ENCODE data around the gene SRF. TPM values are rescaled to one million over a fixed set of nuclear protein-coding genes. Genes with fewer than 3 reads are reported as not detected.

Gene SRF
- total RNA-seq, 3 donors from 2014 or later (not counting 1 experiment from before 2014, with no cell fraction given) = 31.6 to 33.0 (median 32.0) TPM

DNA sequence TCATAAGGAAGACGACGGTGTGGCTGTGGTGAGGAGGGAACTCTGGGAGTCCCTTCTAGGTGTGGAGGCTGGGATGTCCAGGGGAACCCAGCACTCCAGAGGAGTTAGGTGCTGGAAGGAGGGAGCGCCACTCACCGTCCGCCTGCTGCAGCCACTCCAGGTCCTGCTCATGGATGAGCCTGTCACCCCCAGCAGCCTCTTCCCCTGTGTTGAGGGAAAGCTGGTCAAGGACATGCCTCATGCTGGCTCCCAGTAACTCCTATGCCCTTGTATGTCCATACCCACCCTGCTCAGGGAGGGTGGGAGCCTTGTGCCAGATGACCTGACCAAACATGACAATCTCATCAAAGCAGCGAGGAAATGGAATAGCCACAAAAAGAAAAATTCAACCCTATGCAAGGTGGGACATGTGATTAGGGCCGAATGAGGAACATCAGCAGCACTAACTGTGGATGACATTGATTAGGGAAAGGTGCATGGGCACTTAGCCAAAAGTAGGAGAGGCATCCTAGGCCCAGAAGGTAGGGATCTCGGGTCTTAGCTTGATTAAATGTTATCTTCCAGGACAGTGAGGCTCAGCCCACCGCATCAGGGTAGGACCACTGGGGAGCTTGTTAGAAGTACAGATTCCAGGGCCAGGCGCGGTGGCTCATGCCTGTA, 55.3 kb downstream of the SRF start:
- H3K4me1 Mint-ChIP-seq = peaks cover 14 to 15% of the 10 kb centered on the region in 2 donors
- ATAC-seq (no peak), DNase-seq (no peak)
- H3K27ac Mint-ChIP-seq = peak overlapping the region in 1 of 2 donors; percentile 72
- H3K4me1 ChIP-seq (ENCODE audit: control insufficient read depth, insufficient read depth, low read length) = peaks cover 40% of the 10 kb centered on the region
- no peaks in the 10 kb centered on the region for H3K9me3 ChIP-seq (ENCODE audit: control insufficient read depth, insufficient read depth, low read length)
- H3K4me3 ChIP-seq (ENCODE audit: low read length) = no peak overlapping the region
- TF ChIP-seq, protein P1, sequence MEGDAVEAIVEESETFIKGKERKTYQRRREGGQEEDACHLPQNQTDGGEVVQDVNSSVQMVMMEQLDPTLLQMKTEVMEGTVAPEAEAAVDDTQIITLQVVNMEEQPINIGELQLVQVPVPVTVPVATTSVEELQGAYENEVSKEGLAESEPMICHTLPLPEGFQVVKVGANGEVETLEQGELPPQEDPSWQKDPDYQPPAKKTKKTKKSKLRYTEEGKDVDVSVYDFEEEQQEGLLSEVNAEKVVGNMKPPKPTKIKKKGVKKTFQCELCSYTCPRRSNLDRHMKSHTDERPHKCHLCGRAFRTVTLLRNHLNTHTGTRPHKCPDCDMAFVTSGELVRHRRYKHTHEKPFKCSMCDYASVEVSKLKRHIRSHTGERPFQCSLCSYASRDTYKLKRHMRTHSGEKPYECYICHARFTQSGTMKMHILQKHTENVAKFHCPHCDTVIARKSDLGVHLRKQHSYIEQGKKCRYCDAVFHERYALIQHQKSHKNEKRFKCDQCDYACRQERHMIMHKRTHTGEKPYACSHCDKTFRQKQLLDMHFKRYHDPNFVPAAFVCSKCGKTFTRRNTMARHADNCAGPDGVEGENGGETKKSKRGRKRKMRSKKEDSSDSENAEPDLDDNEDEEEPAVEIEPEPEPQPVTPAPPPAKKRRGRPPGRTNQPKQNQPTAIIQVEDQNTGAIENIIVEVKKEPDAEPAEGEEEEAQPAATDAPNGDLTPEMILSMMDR (IDR thresholded peaks at IDR 0.05) = no peak
- WGBS (ENCODE audit: insufficient coverage) = 91% methylated on average over 11 of the region's 11 CpGs
- H3K27me3 ChIP-seq (ENCODE audit: control insufficient read depth, insufficient read depth, low read length) = peaks cover 2% of the 10 kb centered on the region
- no peak overlapping the region for H3K27ac ChIP-seq (ENCODE audit: low read length)
- peaks cover 0 to 1% of the 10 kb centered on the region in 2 donors for H3K27me3 Mint-ChIP-seq (ENCODE audit: low read depth in 2 of 2)
- intact Hi-C loops (cut with micrococcal nuclease) = no loop called here
- no peaks in the 10 kb centered on the region for H3K36me3 Mint-ChIP-seq
- no peak overlapping the region for H3K4me3 Mint-ChIP-seq
- no peaks in the 10 kb centered on the region for H3K9me3 Mint-ChIP-seq
- peaks cover 4% of the 10 kb centered on the region for H3K36me3 ChIP-seq (ENCODE audit: control insufficient read depth, insufficient read depth, low read length)

DNA sequence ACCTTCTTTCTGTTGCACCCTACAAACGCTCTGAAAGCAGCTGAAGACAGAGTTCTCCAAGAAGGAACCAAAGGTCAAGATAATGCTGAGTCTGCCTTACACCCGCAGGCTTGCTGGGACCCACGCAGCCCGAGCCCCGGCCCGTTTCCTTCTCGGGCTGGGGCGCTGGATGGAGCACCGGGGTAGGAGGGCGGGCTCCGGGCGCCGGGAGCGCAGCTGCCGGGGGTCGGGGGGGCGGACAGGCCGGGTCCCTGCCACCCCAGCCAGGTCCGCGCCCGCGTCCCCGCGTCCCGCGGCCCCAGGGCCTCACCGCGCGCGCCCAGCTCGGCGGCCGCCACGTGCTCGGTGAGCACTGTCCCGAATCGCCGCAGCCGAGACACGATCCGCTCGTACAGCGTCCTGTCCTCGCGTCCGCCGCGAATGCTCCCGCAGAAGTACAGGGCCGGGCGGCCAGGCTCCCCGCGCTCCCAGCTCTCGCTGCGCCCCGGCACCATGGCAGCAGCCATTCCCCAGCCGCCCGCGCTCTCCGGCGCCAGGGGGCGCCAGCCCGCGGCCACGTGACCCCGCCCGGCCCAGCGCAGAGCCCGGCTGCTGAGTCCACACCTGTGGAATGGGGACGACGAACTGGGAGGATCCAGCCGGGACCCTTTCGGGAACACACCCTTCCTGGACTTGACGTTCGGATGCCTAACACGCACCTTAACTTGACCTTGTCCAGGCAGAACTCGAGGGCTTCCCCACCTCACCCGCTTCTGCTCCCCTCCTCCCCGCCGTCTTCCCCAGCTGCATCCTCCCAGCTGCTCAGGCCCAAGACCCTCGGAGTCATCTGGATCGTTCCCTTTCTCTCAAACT, 58.1 kb downstream of the SRF start, which contains the start of gene DNPH1:
DNPH1 (minus strand) TSS at position 531 of the 852 bp plus-strand sequence; CDS start at position 506, 25 bp downstream.
- Mint-ChIP-seq H3K27ac (peak within 1 kb of the TSS; percentile 48 to 75), H3K4me1 (peaks cover 10% of the 10 kb centered on the region in 2 donors), H3K4me3 (peak within 1 kb of the TSS; percentile 85), H3K9me3 (no peaks in the 10 kb centered on the region), H3K36me3 (no peaks in the 10 kb centered on the region), H3K27me3 (ENCODE audit: low read depth in 2 of 2) (peaks cover 9 to 11% of the 10 kb centered on the region in 2 donors)
- TF ChIP-seq, protein P1 (IDR thresholded peaks at IDR 0.05) = peak; percentile 94
- H3K27ac ChIP-seq (ENCODE audit: low read length) = no peak within 1 kb of the TSS
- H3K4me1 ChIP-seq (ENCODE audit: control insufficient read depth, insufficient read depth, low read length) = peaks cover 34% of the 10 kb centered on the region
- H3K27me3 ChIP-seq (ENCODE audit: control insufficient read depth, insufficient read depth, low read length) = peaks cover 3% of the 10 kb centered on the region
- no peaks in the 10 kb centered on the region for H3K9me3 ChIP-seq (ENCODE audit: control insufficient read depth, insufficient read depth, low read length)
- peak within 1 kb of the TSS; percentile 23 for H3K4me3 ChIP-seq (ENCODE audit: low read length)
- intact Hi-C loops (cut with micrococcal nuclease) = no loop called here
- peak; percentile 76 to 87 (median 81) for ATAC-seq
- 2% methylated on average over 82 of the region's 82 CpGs for WGBS (ENCODE audit: insufficient coverage)
- peak; percentile 81 to 90 for DNase-seq
- no peaks in the 10 kb centered on the region for H3K36me3 ChIP-seq (ENCODE audit: control insufficient read depth, insufficient read depth, low read length)

- DNase-seq = peak in 1 of 2 donors; percentile 12
- Mint-ChIP-seq H3K27ac (peak overlapping the region; percentile 34 to 75), H3K36me3 (no peaks in the 10 kb centered on the region), H3K9me3 (no peaks in the 10 kb centered on the region), H3K4me1 (peaks cover 4 to 5% of the 10 kb centered on the region in 2 donors), H3K27me3 (ENCODE audit: low read depth in 2 of 2) (peaks cover 9 to 11% of the 10 kb centered on the region in 2 donors), H3K4me3 (peak overlapping the region; percentile 85)
- 81% methylated on average over 16 of the region's 17 CpGs for WGBS (ENCODE audit: insufficient coverage)
- Histone ChIP-seq H3K4me3 (ENCODE audit: low read length) (no peak overlapping the region), H3K27me3 (ENCODE audit: control insufficient read depth, insufficient read depth, low read length) (peaks cover 3% of the 10 kb centered on the region), H3K4me1 (ENCODE audit: control insufficient read depth, insufficient read depth, low read length) (peaks cover 25% of the 10 kb centered on the region), H3K27ac (ENCODE audit: low read length) (no peak overlapping the region), H3K36me3 (ENCODE audit: control insufficient read depth, insufficient read depth, low read length) (no peaks in the 10 kb centered on the region), H3K9me3 (ENCODE audit: control insufficient read depth, insufficient read depth, low read length) (no peaks in the 10 kb centered on the region)
- intact Hi-C loops (cut with micrococcal nuclease) = loop anchor here (10.0 kb wide), 1 partner anchor 275 kb away; no protein-coding TSS in a partner anchor
- TF ChIP-seq, protein P1 (IDR thresholded peaks at IDR 0.05) = no peak
- ATAC-seq = no peak
These were observed 58.9 kb downstream of the SRF start for GRCh38 chr6:43229803-43230620.

Measured in natural killer cell (primary cell).